Coronary artery (tissue), 2 donors: ENCODE data around the gene SH2B3.

ENCODE experiments used
- DNase-seq: peaks from one replicate; pipeline ENCODE4 v3.0.0-alpha.2; 2017; ENCODE audit warnings: low spot score
- H3K27ac ChIP-seq, 2 donors: fragments of 200-600 bp; sonication (generic); one replicate each; pipeline ENCODE4 v1.5.1; 2016 to 2019
- H3K4me3 ChIP-seq: fragments of 200-600 bp; sonication (generic); 2 replicates; pipeline ENCODE4 v1.5.1; 2016; ENCODE audit warnings: mild to moderate bottlenecking, moderate library complexity
- CTCF ChIP-seq: fragments of 200-600 bp; sonication (generic); IDR thresholded peaks from one replicate; pipeline ENCODE4 v1.5.1; 2019; ENCODE audit warnings: antibody characterized with exemption

SH2B3 gene

GRCh38 chr12:111410431-111411184 lies 4.9 kb downstream of the SH2B3 start:
- peak overlapping the region; percentile 72 to 94 for H3K27ac ChIP-seq
- DNase-seq = no peak
- peak overlapping the region; percentile 93 for H3K4me3 ChIP-seq
- TF ChIP-seq CTCF = no peak

GRCh38 chr12:111411185-111411764 lies 5.6 kb downstream of the SH2B3 start:
- DNase-seq = no peak
- peak overlapping the region; percentile 72 to 94 for H3K27ac ChIP-seq

GRCh38 chr12:111412007-111412829 lies 6.5 kb downstream of the SH2B3 start:
- no peak for DNase-seq
- no peak for TF ChIP-seq CTCF
- Histone ChIP-seq H3K27ac (peak overlapping the region; percentile 19 to 80), H3K4me3 (peak overlapping the region; percentile 4)

More at GRCh38 chr12:111411185-111411764, 5.6 kb downstream of the SH2B3 start:
- no peak for TF ChIP-seq CTCF
- no peak overlapping the region for H3K4me3 ChIP-seq

GRCh38 chr12:111412830-111413441 lies 7.2 kb downstream of the SH2B3 start:
- TF ChIP-seq CTCF = no peak
- Histone ChIP-seq H3K27ac (peak overlapping the region in 1 of 2 donors; percentile 80), H3K4me3 (no peak overlapping the region)
- no peak for DNase-seq

- DNase-seq = no peak
- TF ChIP-seq CTCF = no peak
- H3K4me3 ChIP-seq = no peak overlapping the region
- H3K27ac ChIP-seq = peak overlapping the region in 1 of 2 donors; percentile 24
Measured at GRCh38 chr12:111413442-111414086, 7.8 kb downstream of the SH2B3 start.

- Histone ChIP-seq H3K27ac (no peak overlapping the region), H3K4me3 (no peak overlapping the region)
- DNase-seq = no peak
- no peak for TF ChIP-seq CTCF
Measured at GRCh38 chr12:111414711-111415252, 9.1 kb downstream of the SH2B3 start.
